RPMI7951 (cell line): ENCODE results near the gene TMEM255B. TPM values are rescaled to one million over a fixed set of nuclear protein-coding genes. Genes with fewer than 3 reads are reported as not detected.

Source experiments
- DNase-seq: peaks from one replicate; pipeline ENCODE4 v3.0.0-alpha.2; 2012; ENCODE audit warnings: low read depth
- total RNA-seq: library from RNA; depleted of rRNA; stranded (reverse); fragments of >200 nt; shearing (Covaris generic); gene quantifications from 2 replicates; pipeline ENCODE4 v1.2.3, GENCODE V29; 2014

TMEM255B gene
- total RNA-seq, 1 experiment from 2014 or later, result 0.60 TPM

- DNase-seq, result no peak
Measured at GRCh38 chr13:113848020-113848419, 89.0 kb downstream of the TMEM255B start.

GRCh38 chr13:113848431-113849260 is 89.6 kb downstream of the TMEM255B start:
- DNase-seq, result no peak

- peak; percentile 47 for DNase-seq
Measured at GRCh38 chr13:113849546-113849945, 90.5 kb downstream of the TMEM255B start.

GRCh38 chr13:113849981-113850721 is 91.1 kb downstream of the TMEM255B start:
- no peak for DNase-seq

- DNase-seq, result no peak
Measured at GRCh38 chr13:113850722-113851479, 91.9 kb downstream of the TMEM255B start.

GRCh38 chr13:113851480-113851803 is 92.4 kb downstream of the TMEM255B start:
- DNase-seq, result no peak

GRCh38 chr13:113851826-113852535 is 93.0 kb downstream of the TMEM255B start:
- no peak for DNase-seq

GRCh38 chr13:113852536-113853517 is 93.8 kb downstream of the TMEM255B start:
- no peak for DNase-seq

- DNase-seq, result no peak
Measured at GRCh38 chr13:113853518-113854237, 94.7 kb downstream of the TMEM255B start.

GRCh38 chr13:113854238-113855011 is 95.4 kb downstream of the TMEM255B start:
- DNase-seq, result peak; percentile 89

GRCh38 chr13:113855012-113855921 is 96.2 kb downstream of the TMEM255B start:
- peak; percentile 90 for DNase-seq

GRCh38 chr13:113855931-113856715 is 97.1 kb downstream of the TMEM255B start:
- no peak for DNase-seq

- DNase-seq, result peak; percentile 88
Measured at GRCh38 chr13:113856716-113857065, 97.7 kb downstream of the TMEM255B start.

GRCh38 chr13:113857531-113858195 is 98.6 kb downstream of the TMEM255B start:
- no peak for DNase-seq

- no peak for DNase-seq
Measured at GRCh38 chr13:113859311-113860050, 100.5 kb downstream of the TMEM255B start.
